Myocyte (in vitro differentiated cells): ENCODE results near the gene RPS6KA2. TPM values are rescaled to one million over a fixed set of nuclear protein-coding genes. Genes with fewer than 3 reads are reported as not detected.

Experiments
- DNase-seq: peaks from one replicate; pipeline ENCODE4 v3.0.0-alpha.2; 2012; ENCODE audit warnings: low read depth
- total RNA-seq: library from RNA; depleted of rRNA; stranded (reverse); fragments of >200 nt; gene quantifications from 2 replicates; pipeline ENCODE4 v1.2.3, GENCODE V29; 2014

The RPS6KA2 gene
- total RNA-seq, 1 donor from 2014 or later: 14.9 TPM

DNA sequence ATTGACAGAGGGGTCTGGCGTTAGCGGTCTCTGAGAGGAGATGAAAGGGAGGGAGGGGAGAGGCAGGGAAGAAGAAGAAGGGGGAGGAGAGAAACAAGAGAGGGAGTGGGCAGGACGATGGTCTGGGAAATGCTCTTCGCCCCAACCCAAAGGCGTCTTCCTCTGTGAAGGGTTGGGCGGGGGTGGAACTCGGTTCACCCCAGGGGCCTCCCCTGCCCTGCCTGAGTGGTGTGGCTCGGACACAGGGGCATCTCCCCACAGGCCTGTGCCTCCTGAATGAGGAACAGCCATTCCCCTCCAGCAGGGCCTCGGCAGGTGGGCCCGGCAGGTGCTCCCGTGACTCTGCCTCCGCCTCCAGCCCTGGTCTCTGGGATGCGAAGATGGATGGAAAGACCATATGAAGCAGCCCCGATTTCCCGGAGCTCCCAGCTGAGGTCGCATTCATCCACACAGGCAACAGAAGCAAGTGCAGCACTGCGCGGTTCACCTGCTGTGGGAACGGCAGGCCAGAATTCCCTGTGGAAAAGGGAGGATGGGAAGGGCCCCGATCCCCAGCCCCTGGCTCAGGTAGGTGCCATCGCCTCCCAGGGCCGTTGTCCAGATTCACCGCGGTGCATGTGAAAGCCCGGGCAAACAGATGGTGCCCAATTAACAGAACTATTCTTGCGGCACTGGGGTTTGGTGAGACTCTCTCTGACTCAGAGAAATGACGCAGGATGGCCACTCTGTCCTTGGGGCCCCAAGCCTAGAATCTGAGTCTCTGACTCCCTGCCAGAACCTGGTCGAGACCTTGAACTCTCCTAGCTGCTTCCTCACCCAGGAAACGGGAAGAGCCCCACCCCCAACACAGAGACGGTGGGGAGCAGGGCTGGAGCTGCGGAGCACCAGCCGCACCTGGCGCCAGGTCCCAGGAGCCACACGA lies 29.4 kb upstream of the RPS6KA2 start:
- DNase-seq: no peak

GRCh38 chr6:166655713-166656229 lies 28.7 kb upstream of the RPS6KA2 start:
- no peak for DNase-seq

DNA sequence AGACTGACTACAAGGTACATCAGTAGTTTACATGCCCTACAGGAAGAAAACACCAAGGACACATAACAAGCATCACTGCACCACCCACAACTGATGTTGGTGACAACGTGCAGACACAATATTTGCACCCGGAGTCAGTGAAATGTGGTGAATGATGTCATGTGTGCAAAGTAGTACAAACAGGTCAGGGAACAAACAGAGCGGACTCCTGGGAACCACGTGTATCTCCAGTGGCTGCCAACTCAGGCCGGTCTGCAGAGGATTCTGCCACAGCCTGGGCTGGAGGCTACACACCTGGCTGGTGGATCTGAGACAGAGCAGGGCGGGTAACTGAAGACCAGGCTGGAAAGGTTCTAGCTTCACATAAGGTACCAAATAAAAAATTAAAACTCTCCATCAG lies 28.2 kb upstream of the RPS6KA2 start:
- no peak for DNase-seq

DNA sequence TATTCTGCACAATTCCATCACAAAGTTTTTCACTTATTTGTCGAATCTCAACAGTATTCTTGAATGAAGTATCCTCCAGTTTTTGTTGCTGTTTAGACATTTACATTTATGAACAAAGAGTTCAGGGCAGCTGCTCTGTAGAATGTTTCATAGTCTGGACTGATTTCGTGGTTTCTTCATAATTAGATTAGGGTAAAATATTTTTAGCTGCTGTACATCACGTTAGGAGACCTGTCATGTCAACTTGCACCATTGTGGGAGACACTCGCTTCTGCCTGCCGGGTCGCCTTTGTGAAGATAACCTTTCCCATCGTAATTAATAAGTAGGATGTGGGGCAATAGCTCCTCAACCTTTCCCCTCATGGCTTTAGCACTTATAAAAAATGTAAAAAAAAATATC lies 27.5 kb upstream of the RPS6KA2 start:
- DNase-seq: no peak

DNA sequence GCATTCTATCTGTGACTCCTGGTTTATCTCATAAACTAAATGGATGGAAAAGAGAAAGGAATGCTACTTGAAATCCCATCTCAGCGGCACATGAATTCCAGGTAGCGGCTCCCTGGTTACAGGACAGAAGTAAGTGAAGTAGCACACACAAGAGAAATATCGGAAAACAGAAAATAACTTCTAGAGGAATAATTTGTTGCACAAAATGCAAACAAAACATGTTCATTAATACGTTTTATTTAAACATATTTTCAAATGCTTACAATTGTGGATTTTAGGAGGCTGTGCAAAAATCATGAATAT lies 26.5 kb upstream of the RPS6KA2 start:
- DNase-seq: no peak

DNA sequence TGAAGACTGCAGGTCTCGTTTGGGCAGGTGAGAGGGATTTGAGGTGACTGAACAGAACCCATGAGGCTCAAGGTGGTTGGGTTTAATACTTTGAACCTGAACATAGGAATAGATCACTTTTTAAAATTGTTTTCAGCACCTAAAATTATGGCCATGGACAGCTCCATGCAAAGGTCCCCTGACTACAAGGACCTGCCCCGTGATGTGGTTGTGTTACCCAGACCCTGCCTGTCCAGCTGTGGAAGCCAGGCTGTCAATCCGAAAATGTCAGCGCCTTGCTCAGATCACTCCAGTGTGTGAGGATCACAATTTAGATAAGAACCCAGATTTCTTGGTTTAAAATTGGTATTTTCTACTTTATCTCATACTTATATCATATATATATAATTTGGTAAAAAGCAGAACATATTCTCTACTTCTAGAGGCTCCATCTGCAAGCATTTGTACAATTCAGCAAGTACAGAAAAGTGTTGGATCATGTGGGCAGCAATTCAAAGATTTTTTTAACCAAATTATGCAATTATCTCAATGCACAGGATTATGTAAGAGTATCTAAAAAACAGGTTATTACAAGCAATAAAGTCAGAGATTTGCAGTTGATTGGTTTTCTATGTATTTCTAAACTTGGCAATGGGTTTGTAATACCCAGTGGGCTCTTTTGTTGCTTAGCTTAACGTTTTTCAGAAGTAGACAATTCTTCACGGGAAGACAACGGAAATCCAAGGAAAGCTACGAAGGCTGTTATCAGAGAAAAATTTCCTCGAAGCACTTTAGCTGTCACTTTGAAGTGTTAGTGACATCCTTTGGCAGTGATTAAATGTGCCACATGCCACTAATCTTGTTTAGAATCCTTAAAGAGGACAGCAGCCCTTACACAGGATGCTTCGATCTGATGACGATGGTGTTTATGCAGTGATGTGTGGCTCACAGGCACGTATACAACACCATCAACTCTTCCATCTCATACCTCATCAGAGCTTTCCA lies 24.1 kb upstream of the RPS6KA2 start:
- DNase-seq: no peak

- no peak for DNase-seq
These were observed 23.0 kb upstream of the RPS6KA2 start for GRCh38 chr6:166650047-166650446.

GRCh38 chr6:166648846-166649245 lies 21.8 kb upstream of the RPS6KA2 start:
- no peak for DNase-seq

GRCh38 chr6:166647896-166648295 lies 20.8 kb upstream of the RPS6KA2 start:
- no peak for DNase-seq

- DNase-seq: no peak
These were observed 19.7 kb upstream of the RPS6KA2 start for GRCh38 chr6:166646716-166647115.

GRCh38 chr6:166645896-166646295 lies 18.8 kb upstream of the RPS6KA2 start:
- no peak for DNase-seq

DNA sequence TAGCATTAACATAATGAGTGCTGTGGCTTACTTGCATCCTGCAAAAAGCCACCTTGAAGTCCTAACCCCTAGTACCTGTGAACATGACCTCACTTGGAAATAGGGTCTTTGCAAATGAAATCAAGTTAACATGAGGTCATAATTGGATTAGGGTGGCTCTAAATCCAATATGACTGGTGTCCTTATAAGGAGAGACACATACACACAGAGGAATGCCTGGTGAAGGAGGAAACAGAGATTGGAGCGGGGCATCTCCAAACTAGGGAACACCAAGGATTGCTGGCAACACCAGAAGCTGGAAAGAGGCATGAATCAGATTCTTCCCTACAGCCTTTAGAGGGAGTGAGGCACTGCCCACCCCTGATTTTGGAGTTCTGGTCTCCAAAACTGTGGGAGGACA lies 17.6 kb upstream of the RPS6KA2 start:
- DNase-seq: no peak

GRCh38 chr6:166643891-166644590 lies 17.0 kb upstream of the RPS6KA2 start:
- no peak for DNase-seq

- DNase-seq: no peak
These were observed 15.6 kb upstream of the RPS6KA2 start for GRCh38 chr6:166642646-166643045.

- DNase-seq: no peak
These were observed 13.4 kb upstream of the RPS6KA2 start for GRCh38 chr6:166640342-166641043.

GRCh38 chr6:166639921-166640320 lies 12.9 kb upstream of the RPS6KA2 start:
- no peak for DNase-seq

- no peak for DNase-seq
These were observed 11.5 kb upstream of the RPS6KA2 start for GRCh38 chr6:166638573-166638964.

- no peak for DNase-seq
These were observed 10.9 kb upstream of the RPS6KA2 start for GRCh38 chr6:166637812-166638572.

- no peak for DNase-seq
These were observed 9.9 kb upstream of the RPS6KA2 start for GRCh38 chr6:166636934-166637333.
